ENCODE results near the gene FBN1.

Gene FBN1

GRCh38 chr15:48580736-48581135 is 64.8 kb downstream of the FBN1 start:
- DNase-seq (ENCODE audit: low spot score) = no peak

GRCh38 chr15:48579945-48580671 is 65.4 kb downstream of the FBN1 start:
- DNase-seq (ENCODE audit: low spot score) = no peak

- DNase-seq (ENCODE audit: low spot score) = no peak
Observed at GRCh38 chr15:48578965-48579364, 66.5 kb downstream of the FBN1 start.

- DNase-seq (ENCODE audit: low spot score) = no peak
Observed at GRCh38 chr15:48577469-48577868, 68.0 kb downstream of the FBN1 start.

GRCh38 chr15:48574187-48574586 is 71.3 kb downstream of the FBN1 start:
- DNase-seq (ENCODE audit: low spot score) = no peak

- no peak for DNase-seq (ENCODE audit: low spot score)
Observed at GRCh38 chr15:48573780-48574179, 71.7 kb downstream of the FBN1 start.

- DNase-seq (ENCODE audit: low spot score) = no peak
Observed at GRCh38 chr15:48572823-48573222, 72.7 kb downstream of the FBN1 start.

GRCh38 chr15:48571510-48571909 is 74.0 kb downstream of the FBN1 start:
- DNase-seq (ENCODE audit: low spot score) = no peak

GRCh38 chr15:48570822-48571221 is 74.7 kb downstream of the FBN1 start:
- DNase-seq (ENCODE audit: low spot score) = no peak

- no peak for DNase-seq (ENCODE audit: low spot score)
Observed at GRCh38 chr15:48569591-48570302, 75.8 kb downstream of the FBN1 start.

- no peak for DNase-seq (ENCODE audit: low spot score)
Observed at GRCh38 chr15:48566668-48567067, 78.8 kb downstream of the FBN1 start.

- no peak for DNase-seq (ENCODE audit: low spot score)
Observed at GRCh38 chr15:48565560-48566482, 79.7 kb downstream of the FBN1 start.

- DNase-seq (ENCODE audit: low spot score) = no peak
Observed at GRCh38 chr15:48564690-48565089, 80.8 kb downstream of the FBN1 start.

GRCh38 chr15:48563934-48564333 is 81.6 kb downstream of the FBN1 start:
- DNase-seq (ENCODE audit: low spot score) = no peak

- DNase-seq (ENCODE audit: low spot score) = no peak
Observed at GRCh38 chr15:48560321-48561051, 85.0 kb downstream of the FBN1 start.

GRCh38 chr15:48559285-48559684 is 86.2 kb downstream of the FBN1 start:
- no peak for DNase-seq (ENCODE audit: low spot score)

GRCh38 chr15:48558226-48558625 is 87.3 kb downstream of the FBN1 start:
- no peak for DNase-seq (ENCODE audit: low spot score)

- DNase-seq (ENCODE audit: low spot score) = no peak
Observed at GRCh38 chr15:48557335-48557734, 88.2 kb downstream of the FBN1 start.

GRCh38 chr15:48556159-48556897 is 89.2 kb downstream of the FBN1 start:
- DNase-seq (ENCODE audit: low spot score) = no peak

GRCh38 chr15:48555241-48555881 is 90.1 kb downstream of the FBN1 start:
- no peak for DNase-seq (ENCODE audit: low spot score)

GRCh38 chr15:48554112-48554511 is 91.4 kb downstream of the FBN1 start:
- no peak for DNase-seq (ENCODE audit: low spot score)
